HG02678 (cell line): ENCODE results near the gene MAST3.
"Not testable (repeated sequence)": the region's sequence is repeated elsewhere in the genome, so short reads cannot be mapped to it uniquely, and the experiment has no call there.

Source experiments
- ATAC-seq: cut with Tn5 transposase; IDR thresholded peaks from one replicate; pipeline ENCODE4 v1.9.1; 2021; ENCODE audit warnings: mild to moderate bottlenecking, moderate library complexity; ENCODE audit not compliant: unreplicated experiment

Gene MAST3

DNA sequence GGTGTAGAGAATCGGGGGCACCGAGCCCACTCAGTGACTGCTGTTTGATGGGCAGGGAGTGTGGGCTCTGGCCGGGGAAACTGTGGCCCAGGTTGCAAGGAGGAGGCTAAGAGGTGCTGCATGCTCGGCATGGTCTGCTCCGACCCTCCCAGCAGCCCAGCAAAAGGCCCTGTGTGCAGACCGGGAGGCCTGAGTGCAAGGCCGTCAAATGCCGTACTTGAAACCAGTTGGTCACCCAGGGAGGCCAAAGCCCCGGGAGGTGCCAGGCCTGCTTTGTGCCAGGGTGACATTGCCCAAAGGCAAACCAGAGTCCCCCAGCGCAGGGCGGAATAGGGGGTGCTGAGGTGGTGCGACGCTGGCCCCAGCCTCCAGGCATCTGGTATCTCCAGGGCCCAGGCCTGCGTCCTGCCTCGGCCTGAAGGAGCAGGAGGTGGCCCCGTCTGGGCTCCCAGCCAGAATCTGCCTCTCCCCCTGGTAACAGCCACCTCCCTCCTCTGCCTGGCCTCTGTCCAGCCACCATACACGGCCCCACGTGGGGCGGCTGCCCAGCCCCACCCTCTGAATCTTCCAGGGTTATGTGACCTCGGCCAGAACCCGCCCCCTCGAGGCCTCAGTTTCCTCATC, 59.4 kb downstream of the MAST3 start:
- no peak for ATAC-seq

DNA sequence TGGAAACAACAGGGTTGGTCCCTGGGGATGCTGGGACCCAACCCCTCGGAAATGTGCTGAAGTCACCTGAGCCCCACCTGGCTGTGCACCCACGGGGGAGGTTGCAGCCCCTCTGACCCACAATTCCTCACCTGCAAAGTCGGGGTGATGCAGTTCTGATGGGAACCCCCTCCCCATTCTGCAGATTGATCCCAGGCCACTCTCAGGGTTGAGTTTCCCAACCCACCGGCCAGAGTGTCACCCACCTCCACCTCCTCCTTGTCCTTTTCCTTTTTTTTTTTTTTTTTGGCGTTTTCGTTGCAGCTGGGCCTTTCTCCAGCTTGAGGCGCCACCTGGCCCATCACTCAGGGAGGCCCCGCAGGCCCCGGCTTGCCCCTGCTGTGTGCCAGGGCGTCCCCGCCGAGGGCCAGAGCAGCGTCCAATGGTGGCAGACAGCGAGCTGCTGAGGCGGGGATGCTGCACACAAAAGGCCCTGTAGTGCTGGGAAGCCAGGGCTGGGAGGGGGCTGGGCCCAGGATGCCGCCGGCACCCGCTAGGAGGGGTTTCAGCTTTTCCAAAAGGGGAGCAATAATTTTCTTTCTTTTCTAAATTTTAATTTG, 60.0 kb downstream of the MAST3 start:
- no peak for ATAC-seq

DNA sequence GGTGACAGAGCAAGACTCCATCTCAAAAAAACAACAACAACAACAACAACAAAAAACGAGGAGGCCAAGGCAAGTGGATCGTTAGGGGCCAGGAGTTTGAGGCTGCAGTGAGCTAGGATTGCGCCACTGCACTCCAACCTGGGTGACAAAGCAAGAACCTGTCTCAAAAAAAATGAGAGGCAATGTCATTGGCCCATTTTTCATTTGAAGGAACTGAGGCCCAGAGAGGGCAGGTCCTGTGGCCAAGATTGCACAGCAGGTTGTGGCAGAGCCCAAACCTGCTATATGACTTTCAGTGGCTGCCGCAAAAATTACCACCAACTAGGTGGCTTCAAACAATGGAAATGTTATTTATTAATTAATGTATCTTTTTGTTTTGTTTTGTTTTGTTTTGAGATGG, 60.9 kb downstream of the MAST3 start:
- ATAC-seq, result no peak

DNA sequence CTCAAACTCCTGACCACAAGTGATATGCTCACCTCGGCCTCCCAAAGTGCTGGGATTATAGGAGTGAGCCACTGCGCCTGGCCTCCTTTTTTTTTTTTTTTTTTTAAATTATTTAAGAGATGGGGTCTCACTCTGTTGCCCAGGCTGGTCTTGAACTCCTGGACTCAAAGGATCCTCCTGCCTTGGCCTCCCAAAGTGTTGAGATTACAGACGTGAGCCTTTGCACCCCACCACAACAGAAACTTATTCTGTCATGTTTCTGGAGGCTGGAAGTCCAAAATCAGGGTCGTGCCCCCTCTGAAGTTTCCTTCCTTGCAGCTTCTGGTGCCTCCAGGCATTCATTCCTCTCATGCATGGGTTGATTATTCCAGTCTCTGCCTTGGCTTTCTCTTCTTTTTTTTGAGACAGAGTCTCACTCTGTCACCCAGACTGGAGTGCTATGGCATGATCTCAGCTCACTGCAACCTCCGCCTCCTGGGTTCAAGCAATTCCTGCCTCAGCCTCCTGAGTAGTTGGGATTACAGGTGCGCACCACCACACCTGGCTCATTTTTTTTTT, 61.6 kb downstream of the MAST3 start:
- ATAC-seq, result not testable (repeated sequence)

DNA sequence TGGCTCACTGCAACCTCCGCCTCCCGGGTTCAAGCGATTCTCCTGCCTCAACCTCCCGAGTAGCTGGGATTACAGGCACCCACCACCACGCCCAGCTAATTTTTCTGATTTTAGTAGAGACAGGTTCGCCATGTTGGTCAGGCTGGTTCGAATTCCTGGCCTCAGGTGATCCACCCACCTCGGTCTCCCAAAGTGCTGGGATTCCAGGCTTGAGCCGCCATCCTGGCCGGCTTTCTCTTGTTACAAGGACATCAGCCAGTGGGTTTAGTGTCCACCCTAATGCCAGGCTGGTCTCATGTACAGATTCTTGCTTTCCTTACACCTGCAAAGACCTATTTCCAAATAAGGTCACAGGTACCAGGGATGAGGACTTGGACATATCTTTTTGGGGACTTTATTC, 62.2 kb downstream of the MAST3 start:
- ATAC-seq, result no peak

DNA sequence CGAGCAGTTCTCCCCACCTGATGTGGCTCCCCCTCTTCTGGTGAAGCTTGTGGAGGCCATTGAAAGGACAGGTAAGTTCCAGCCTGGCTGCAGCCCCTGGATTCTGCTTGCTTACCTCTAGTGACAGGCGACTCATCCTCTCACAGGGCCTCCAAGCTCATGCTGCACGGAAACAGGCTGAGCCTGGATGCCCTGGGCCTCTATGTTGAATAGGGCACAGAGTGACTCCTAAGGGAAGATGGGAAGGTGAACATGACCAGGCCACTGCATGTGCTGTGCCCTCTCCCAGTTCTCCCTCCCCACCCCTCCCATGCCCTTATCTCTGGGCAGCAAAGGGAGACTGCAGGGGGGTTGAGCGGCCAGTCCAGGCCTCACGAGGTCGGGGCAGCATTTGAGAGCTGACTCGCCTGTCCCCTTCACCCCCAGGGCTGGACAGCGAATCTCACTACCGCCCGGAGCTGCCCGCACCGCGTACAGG, 63.0 kb downstream of the MAST3 start:
- ATAC-seq, result no peak

DNA sequence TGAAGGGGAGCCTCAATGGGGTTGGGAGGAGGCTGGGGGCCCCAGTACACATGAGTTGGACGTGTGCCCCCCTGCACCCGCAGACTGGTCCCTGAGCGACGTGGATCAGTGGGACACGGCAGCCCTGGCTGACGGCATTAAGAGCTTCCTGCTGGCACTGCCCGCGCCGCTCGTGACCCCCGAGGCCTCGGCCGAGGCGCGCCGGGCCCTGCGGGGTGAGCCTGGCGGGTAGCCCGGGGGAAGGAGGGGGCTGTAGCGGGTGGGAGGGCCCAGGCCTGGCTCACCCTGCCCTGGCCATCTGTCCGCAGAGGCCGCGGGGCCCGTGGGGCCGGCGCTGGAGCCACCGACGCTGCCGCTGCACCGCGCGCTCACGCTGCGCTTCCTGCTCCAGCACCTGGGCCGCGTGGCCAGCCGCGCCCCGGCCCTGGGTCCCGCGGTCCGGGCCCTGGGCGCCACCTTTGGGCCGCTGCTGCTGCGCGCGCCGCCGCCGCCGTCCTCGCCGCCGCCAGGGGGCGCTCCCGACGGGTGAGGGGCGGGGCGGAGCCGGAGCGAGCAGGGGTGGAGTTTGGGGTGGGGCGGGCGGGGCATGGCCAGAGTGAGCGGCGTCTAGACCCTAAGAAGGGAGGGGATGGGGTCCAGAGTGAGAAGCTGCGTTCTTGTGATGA, 63.5 kb downstream of the MAST3 start:
- peak; percentile 82 for ATAC-seq

DNA sequence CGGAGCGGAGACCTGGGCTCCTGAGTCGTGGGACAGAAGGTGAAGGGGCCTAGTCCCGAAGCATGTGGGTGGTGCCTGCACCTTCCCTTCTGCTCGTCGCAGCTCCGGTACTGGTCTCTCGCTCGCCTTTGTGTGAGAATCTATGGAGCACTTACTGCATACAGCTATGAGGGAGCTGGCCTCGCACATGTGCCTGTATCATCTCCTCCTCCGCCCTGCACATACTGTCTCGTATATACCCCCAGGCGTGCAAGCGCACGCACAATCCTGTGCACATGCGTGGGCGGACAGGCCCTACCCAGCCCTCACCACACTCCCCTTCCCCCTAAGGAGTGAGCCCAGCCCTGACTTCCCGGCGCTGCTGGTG, 64.0 kb downstream of the MAST3 start:
- ATAC-seq, result no peak

DNA sequence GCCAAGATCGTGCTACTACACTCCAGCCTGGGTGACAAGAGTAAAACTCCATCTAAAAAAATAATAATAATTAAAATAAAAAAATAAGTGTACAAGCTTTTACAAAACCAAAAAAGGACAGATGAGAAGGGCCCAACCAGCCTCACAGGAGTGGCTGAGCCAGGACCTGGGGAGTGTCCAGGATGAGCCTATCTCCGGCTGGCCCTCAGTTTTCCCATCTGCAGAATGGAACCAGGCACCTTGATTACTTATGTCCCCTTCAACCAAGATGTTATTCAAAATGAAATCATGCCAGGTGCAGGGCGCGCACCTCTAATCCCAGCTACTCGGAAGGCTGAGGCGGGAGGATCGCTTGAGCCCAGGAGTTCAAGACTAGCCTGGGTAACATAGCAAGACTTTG, 66.5 kb downstream of the MAST3 start:
- no peak for ATAC-seq

DNA sequence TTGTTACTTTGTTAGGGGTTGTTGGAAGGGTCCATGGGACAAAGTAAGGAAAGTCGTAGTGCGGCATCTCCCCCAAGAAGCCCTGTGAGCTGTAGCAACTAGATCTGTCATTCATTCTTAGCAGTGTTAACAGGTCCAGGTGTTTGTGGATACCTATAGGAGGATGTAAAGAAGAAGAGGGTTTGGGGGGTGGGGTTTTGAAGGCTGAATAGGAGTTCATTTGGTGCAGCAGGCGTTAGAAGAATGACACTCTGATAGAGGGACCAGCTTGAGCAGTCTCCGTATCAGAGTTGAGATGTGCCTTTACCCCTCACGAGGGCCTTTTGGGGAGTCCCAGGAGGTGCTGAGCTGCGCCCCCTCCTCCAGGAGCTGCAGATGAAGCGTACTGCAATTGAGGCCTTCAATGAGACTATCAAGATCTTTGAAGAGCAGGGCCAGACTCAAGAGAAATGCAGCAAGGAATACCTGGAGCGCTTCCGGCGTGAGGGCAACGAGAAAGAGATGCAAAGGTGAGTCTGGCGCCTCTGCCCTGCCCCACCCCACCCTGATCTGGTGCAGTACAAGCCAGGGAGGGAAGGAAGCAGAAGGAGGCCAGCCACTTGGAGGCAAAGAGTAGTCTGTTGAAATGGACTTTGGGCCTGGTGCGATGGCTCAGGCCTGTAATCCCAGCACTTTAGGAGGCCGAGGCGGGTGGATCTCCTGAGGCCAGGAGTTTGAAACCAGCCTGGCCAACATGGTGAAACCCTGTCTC, 68.4 kb downstream of the MAST3 start:
- no peak for ATAC-seq

DNA sequence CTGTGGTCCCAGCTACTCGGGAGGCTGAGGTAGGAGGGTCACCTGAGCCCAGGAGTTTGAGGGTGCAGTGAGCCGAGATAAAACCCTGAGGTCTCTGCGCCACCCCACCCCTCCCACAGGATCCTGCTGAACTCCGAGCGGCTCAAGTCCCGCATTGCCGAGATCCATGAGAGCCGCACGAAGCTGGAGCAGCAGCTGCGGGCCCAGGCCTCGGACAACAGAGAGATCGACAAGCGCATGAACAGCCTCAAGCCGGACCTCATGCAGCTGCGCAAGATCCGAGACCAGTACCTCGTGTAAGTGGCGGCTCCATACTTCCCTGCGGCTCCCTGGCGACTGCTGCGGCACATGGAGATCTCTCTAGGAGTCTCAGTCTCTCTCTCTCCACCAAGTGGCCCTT, 69.4 kb downstream of the MAST3 start:
- ATAC-seq, result no peak

DNA sequence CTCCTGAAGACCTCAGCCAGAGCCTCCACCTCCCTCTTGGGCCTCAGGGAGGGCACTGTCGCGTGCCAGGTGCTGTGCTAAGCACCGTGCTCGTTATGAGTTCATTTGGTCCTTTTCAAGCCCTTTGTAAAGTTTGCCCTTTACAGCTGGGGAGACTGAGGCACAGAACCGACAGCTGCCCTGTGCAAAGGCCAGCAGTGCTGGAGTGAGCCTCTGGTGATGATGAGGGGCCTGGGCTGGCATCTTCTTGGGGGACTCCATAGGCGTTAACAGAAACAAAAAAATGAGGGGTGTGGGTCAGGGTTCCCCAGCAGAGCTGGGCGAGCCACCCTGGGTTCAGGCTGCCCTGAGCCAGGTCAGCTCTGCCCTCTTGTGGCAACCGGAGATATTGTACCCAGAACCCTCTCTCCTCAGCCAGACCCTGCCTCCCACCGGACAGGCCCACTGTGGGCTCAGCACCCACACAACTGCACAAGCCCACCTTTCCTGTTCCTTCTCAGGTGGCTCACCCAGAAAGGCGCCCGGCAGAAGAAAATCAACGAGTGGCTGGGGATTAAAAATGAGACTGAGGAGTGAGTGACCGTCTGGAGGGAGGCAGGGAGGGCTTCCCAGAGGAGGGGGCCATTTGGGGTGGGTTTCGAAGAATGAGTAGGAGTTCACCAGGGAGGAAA, 70.5 kb downstream of the MAST3 start:
- peak; percentile 46 for ATAC-seq

DNA sequence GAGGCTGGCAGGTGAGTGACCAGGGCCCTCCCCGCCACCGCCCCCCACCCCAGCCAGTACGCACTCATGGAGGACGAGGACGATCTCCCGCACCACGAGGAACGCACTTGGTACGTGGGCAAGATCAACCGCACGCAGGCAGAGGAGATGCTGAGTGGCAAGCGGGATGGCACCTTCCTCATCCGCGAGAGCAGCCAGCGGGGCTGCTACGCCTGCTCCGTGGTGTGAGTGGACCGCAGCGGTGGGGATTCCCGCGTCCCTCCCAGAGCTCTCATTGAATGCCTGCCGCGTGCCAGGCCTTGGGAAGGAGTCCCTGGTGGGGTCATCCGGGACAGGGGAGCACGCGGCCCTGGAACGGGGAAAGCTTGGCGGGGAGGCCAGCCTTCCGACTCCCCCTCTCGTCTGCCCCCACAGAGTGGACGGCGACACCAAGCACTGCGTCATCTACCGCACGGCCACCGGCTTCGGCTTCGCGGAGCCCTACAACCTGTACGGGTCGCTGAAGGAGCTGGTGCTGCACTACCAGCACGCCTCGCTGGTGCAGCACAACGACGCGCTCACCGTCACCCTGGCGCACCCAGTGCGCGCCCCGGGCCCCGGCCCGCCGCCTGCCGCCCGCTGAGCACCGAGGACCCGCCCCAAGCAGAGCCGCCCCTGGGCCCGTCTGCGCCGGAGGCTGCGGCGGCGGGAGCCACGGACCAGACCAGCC, 71.2 kb downstream of the MAST3 start:
- no peak for ATAC-seq

DNA sequence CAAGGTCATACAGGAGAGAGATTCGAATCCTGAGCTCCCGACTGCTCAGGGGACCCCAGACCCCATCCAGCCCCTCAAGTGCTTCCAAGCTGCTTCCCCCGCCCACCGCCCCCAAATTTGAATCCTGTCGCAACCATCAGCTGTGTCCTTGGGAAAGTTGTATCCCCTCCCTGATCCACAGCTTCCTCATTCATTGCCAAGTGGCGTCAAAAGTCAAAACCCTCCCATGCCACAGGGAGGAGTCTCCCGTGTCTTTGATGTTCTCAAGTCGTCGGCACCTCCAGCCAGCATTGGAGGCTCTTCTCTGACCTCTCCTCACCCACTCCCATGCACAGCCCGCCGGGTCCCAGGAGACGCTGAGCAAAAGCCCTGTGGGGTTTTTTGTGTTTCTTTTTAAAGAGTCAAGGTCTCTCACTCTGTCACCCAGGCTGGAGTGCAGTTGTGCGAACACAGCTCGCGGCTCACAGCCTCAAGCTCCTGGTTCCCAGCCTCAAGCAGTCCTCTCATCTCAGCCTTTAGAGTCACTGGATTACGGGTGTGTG, 73.2 kb downstream of the MAST3 start:
- no peak for ATAC-seq

DNA sequence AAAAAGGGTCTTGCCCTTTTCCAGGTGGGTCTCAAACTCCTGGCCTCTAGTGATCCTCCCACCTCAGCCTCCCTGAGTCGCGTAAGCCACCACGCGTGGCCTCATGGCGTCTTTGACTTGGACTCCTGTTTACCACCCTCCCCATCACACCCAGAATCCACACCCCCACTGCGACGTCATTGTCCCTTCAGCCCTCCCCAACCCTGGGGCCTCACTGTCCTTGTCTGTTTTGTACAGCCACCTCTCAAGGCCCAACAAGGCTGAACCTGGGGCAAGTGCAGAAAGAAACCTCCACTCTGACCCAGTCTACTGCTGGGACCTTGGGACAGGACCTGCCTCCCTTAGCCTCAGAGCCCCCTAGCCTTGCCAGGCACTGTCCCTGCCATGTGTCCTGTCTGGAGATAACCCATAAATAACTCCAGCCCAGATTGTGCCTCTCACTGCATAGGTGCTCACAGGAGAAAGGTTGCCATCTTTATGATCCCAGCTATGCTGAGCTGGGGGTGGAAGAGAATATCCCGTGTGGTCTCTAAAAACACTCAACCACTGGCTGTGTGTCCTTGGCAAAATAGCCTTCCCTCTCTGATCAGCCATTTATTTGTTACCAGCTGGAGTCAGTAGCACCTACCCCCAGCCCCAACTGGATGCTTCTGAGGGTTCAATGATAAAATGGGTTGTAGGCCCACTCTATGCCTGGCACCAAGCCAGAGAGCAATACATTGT, 74.2 kb downstream of the MAST3 start:
- no peak for ATAC-seq

DNA sequence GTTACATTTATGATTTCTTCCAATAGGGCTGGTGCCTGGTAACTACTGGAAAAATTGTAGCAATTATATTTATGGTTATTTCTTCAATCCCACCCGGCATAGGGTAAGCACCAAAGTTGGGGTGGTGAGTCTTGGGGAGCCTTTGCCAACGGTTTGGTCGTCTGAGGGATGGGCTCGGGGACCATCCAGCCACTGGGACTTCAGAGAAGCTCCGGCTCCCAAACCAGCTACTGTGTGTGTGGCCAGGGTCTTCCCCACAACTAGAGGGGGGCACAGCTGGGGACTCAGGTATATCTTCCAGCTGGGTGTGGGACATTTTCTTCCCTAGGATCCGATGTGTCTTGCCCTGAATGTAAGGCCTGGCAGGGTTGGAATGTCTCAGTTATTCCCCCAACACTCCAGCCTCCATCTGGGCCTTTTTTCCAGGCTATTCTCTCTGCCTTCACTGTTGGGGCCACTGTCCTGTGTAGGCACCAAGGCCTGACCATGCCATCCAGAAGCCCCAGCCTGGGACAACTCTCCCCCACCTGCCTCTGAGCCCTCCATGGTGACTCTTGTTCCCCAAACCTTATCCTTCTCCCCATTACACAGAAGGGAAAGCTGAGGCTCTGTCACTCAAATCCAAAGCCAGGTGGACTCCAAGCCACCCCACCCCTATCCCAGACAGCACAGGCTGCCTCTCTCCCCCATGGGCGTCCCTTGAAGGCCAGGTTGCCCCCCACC, 74.9 kb downstream of the MAST3 start:
- no peak for ATAC-seq

DNA sequence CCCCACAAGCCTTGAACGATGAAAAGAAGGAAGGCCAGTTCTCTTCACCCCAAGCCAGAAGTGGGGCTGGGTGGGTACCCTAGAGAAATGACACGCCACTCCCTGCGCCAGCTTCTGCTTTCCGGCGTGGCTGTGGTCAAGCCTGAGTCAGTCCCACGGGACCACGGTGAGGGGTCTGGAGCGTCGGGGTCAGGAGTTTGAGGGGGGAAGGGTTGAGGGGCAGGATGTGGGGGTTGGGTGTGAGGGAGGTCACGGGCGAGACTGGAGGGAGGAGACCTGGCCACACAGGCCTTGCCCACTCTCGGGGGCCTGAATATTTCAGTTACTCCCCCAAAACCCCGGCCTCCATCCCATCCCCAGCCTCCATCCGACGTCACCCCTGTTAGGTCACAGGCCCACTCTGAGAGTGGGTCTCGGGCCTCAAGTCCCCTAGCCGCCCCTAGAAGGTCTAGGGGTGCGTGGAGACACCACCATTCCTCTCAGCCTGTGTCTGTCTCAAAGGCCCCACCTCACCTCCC, 75.5 kb downstream of the MAST3 start:
- ATAC-seq, result peak; percentile 15

DNA sequence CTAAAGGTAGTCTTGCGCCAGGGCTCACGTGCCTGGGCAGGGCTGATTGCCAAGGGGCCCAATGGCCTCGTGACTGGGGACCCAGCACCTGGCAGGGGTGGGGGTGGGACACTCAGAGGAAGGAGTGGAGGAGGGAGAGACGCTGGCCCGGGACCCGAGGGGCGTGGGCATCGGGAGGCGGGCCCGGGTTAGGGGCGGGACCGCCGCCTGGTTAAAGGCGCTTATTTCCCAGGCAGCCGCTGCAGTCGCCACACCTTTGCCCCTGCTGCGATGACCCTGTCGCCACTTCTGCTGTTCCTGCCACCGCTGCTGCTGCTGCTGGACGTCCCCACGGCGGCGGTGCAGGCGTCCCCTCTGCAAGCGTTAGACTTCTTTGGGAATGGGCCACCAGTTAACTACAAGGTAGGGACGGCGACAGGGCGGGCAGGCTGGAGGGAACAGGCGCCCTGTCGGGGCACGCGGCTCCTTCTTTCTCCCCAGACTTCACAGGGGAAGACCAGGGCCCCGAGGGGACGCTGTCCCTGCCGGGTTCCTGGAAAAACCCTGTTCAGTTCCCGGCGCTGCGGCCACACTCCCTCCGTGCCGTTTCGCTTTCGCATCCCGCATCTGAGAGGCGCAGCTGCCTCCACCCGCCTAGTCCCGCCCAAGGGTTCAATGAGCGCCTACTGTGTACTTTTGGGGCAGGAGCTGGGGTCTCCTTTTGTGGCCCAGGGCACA, 76.2 kb downstream of the MAST3 start, which contains the start of gene IFI30:
TSS of gene IFI30 (plus strand) at position 242 of the 717 bp plus-strand sequence. CDS start at position 271, 29 bp downstream.
- ATAC-seq, result peak; percentile 63
